Osteocyte (in vitro differentiated cells): ENCODE data around the gene PTRH1. TPM values are rescaled to one million over a fixed set of nuclear protein-coding genes. Genes with fewer than 3 reads are reported as not detected.
A peak's percentile ranks its signal among the peaks of the same experiment; 100 is the strongest.

ENCODE experiments used
- DNase-seq: peaks from one replicate; pipeline ENCODE4 v3.0.0; 2021; ENCODE audit warnings: mixed read lengths; ENCODE audit not compliant: unreplicated experiment; ENCODE audit errors: extremely low spot score
- H3K27ac Mint-ChIP-seq: one replicate; pipeline ENCODE4 v1.8.0; 2021; ENCODE audit warnings: mild to moderate bottlenecking, mixed read lengths; ENCODE audit not compliant: unreplicated experiment
- H3K27me3 Mint-ChIP-seq: one replicate; pipeline ENCODE4 v1.8.0; 2021; ENCODE audit warnings: mixed read lengths; ENCODE audit not compliant: unreplicated experiment
- H3K36me3 Mint-ChIP-seq: one replicate; pipeline ENCODE4 v1.8.0; 2021; ENCODE audit warnings: mixed read lengths; ENCODE audit not compliant: unreplicated experiment
- H3K4me1 Mint-ChIP-seq: one replicate; pipeline ENCODE4 v1.8.0; 2021; ENCODE audit warnings: mixed read lengths; ENCODE audit not compliant: unreplicated experiment
- H3K4me3 Mint-ChIP-seq: one replicate; pipeline ENCODE4 v1.8.0; 2021; ENCODE audit warnings: mild to moderate bottlenecking, moderate library complexity, mixed read lengths; ENCODE audit not compliant: unreplicated experiment
- H3K9me3 Mint-ChIP-seq: one replicate; pipeline ENCODE4 v1.8.0; 2021; ENCODE audit warnings: mixed read lengths; ENCODE audit not compliant: unreplicated experiment
- total RNA-seq: library from RNA; stranded (reverse); gene quantifications from 2 replicates; pipeline ENCODE4 v1.2.1, GENCODE V29; 2021
- TF ChIP-seq, protein P1 (sequence below): fragments of 200-600 bp; sonication (generic); IDR thresholded peaks from 2 replicates; pipeline ENCODE4 v1.5.0; 2021; ENCODE audit warnings: antibody characterized with exemption, mild to moderate bottlenecking, moderate library complexity

PTRH1 gene
- total RNA-seq, 1 donor from 2014 or later = 10.6 TPM

DNA sequence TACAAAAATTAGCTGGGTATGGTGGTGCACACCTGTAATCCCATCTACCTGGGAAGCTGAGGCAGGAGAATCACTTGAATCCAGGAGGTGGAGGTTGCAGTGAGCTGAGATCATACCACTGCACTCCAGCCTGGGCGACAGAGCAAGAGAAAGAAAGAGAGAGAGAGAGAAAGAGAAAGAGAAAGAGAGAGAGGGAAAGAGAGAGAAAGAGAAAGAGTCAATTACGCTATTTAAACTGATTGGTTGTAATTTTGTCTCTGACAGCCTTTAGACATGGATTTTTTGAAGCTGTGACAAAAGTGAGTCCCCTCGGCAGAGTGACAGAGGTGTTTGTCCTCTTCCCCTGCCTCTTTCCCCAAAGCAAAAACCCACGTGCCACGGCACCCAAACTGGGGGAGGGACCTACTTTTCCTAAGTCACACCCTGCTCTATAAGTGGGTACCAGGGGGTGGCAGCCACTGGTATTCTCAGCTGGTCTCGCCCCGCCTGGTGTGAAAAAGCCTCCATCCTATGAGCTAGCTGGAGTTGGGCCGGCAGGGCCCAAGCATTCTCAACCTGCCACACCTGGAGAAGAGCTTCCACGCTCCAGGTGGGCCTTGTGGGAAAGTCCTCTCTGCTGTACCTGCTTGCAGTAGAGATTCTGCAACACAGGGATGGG lies 12.0 kb downstream of the PTRH1 start:
- no peak overlapping the region for H3K4me3 Mint-ChIP-seq
- no peak for DNase-seq
- H3K9me3 Mint-ChIP-seq = no peaks in the 10 kb centered on the region
- H3K4me1 Mint-ChIP-seq = peaks cover 6% of the 10 kb centered on the region
- no peaks in the 10 kb centered on the region for H3K27me3 Mint-ChIP-seq
- H3K36me3 Mint-ChIP-seq = no peaks in the 10 kb centered on the region
- TF ChIP-seq, protein P1, sequence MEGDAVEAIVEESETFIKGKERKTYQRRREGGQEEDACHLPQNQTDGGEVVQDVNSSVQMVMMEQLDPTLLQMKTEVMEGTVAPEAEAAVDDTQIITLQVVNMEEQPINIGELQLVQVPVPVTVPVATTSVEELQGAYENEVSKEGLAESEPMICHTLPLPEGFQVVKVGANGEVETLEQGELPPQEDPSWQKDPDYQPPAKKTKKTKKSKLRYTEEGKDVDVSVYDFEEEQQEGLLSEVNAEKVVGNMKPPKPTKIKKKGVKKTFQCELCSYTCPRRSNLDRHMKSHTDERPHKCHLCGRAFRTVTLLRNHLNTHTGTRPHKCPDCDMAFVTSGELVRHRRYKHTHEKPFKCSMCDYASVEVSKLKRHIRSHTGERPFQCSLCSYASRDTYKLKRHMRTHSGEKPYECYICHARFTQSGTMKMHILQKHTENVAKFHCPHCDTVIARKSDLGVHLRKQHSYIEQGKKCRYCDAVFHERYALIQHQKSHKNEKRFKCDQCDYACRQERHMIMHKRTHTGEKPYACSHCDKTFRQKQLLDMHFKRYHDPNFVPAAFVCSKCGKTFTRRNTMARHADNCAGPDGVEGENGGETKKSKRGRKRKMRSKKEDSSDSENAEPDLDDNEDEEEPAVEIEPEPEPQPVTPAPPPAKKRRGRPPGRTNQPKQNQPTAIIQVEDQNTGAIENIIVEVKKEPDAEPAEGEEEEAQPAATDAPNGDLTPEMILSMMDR = no peak
- no peak overlapping the region for H3K27ac Mint-ChIP-seq

DNA sequence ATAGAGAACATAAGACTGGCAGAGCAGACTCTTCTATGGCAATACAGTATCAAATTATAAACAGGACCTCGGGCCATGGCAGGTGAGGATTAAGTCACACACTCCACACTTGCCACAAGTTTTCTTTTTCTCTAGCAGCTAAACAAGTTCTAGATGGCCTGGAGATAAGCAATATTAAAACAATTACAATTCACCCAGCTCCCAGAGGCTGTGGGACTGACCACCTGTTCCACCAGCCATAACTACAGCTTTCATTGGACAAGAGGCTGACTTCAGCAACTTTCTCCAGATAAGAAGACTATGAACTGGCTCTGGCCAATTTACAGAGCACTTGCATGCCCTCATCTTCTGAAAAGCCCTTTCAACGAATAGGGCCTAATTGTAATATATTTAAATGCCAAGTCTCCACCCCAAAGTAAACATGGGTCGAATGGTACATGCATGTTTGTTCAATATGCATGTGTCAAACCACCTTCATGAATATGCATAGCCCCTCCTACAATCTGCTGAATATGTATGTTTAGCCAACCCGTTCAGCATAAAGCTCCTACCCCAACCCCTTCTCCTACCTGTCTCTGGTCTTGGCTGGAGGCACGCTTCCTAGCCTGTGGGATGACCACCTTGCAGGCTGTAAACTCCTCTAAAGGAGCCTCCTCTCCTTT lies 14.7 kb downstream of the PTRH1 start:
- Mint-ChIP-seq H3K4me3 (no peak overlapping the region), H3K27me3 (no peaks in the 10 kb centered on the region), H3K9me3 (no peaks in the 10 kb centered on the region), H3K27ac (no peak overlapping the region), H3K4me1 (peaks cover 6% of the 10 kb centered on the region), H3K36me3 (no peaks in the 10 kb centered on the region)
- no peak for DNase-seq
- TF ChIP-seq, protein P1 = no peak

DNA sequence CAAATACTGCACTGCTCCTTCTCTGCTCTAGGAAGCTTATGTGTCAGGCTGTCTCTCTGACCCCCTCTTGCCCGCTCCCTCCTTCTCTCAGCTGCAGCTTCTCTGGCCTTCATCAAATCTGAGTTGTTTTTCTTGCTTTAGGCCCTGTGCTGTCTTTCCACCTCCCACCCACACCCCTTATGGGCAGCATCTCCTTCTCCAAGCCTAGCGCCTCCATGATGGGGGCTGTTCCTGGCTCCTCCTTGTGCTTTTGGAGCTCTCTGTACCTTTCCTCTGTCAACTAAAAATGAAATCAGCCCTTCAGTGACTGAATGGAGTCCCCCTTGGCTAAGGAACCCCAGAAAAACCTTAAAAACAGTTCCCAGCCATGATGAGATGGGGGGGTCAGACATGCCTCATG lies 15.3 kb downstream of the PTRH1 start:
- TF ChIP-seq, protein P1 = no peak
- DNase-seq = no peak
- H3K9me3 Mint-ChIP-seq = no peaks in the 10 kb centered on the region
- H3K4me3 Mint-ChIP-seq = no peak overlapping the region
- H3K27me3 Mint-ChIP-seq = no peaks in the 10 kb centered on the region
- H3K4me1 Mint-ChIP-seq = peaks cover 11% of the 10 kb centered on the region
- peaks cover under 1% of the 10 kb centered on the region for H3K36me3 Mint-ChIP-seq
- H3K27ac Mint-ChIP-seq = no peak overlapping the region

DNA sequence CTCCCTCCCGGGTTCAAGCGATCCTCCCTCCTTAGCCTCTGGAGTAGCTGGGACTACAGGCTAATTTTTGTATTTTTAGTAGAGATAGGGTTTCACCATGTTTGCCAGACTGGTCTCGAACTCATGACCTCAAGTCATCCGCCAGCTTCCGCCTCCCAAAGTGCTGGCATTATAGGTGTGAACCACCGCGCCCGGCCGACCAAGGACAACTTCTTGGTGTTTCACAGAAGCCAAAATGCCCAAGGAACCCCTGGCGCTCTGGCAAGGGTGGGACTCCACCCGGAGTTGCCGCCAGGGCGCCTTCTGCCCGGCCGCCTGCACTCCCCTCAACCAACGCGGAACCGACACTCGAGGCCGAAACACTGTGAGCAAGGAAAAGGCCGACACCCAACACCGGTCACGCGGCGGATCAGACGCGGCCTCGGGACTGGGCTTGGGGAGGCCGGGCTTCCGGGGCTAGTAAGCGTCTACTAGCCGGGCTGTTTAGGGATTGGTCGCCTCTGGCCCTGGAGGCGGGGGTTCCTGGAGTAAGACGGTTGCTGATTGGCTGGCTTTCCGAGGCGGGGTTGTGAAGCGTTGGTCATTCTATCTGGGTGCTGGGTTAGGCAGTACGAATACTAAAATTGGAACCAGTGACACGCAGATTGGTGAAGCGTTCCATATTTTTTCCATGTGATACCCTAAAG lies 16.3 kb downstream of the PTRH1 start:
- Mint-ChIP-seq H3K9me3 (no peaks in the 10 kb centered on the region), H3K27me3 (no peaks in the 10 kb centered on the region), H3K4me3 (peak overlapping the region; percentile 52), H3K36me3 (peaks cover 4% of the 10 kb centered on the region), H3K4me1 (peaks cover 14% of the 10 kb centered on the region), H3K27ac (peak overlapping the region; percentile 80)
- peak; percentile 94 for DNase-seq
- TF ChIP-seq, protein P1 = no peak

DNA sequence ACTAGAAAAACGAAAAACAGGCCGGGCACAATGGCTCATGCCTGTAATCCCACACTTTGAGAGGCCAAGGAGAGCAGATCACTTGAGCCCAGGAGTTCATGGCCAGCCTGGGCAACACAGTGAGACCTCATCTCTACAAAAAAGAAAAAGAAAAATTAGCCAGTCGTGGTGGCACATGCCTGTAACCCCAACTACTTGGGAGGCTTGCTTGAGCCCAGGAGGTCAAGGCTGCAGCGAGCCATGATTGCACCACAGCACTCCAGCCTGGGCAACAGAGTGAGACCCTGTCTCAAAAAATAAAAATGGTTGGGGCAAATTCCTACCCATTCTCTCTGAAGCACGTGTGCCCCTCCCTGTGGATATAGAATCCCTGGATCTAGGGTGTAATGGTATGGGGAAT lies 17.1 kb downstream of the PTRH1 start:
- Mint-ChIP-seq H3K4me1 (peaks cover 14% of the 10 kb centered on the region), H3K27me3 (no peaks in the 10 kb centered on the region), H3K36me3 (peaks cover 4% of the 10 kb centered on the region), H3K27ac (peak overlapping the region; percentile 24), H3K4me3 (no peak overlapping the region), H3K9me3 (no peaks in the 10 kb centered on the region)
- no peak for DNase-seq
- TF ChIP-seq, protein P1 = no peak
